Spinal cord (tissue), 10 donors: ENCODE results near the gene TTC29. TPM values are rescaled to one million over a fixed set of nuclear protein-coding genes. Genes with fewer than 3 reads are reported as not detected.
A peak's percentile ranks its signal among the peaks of the same experiment; 100 is the strongest.

Experiments used
- DNase-seq, 6 donors: peaks; one replicate each; pipeline versions ENCODE4 v3.0.0 to v3.0.0-alpha.2; 2013 to 2015; ENCODE audit warnings: low spot score in 6 of 6, low read depth in 4 of 6
- H3K27ac ChIP-seq: one replicate; pipeline ENCODE4 v1.5.1; 2013; ENCODE audit warnings: low read depth, low read length, control low read depth
- H3K27me3 ChIP-seq: one replicate; pipeline ENCODE4 v1.6.1; 2013; ENCODE audit warnings: low read length; ENCODE audit not compliant: control insufficient read depth, insufficient read depth
- H3K36me3 ChIP-seq: one replicate; pipeline ENCODE4 v1.6.1; 2013; ENCODE audit warnings: low read length; ENCODE audit not compliant: control insufficient read depth, insufficient read depth
- H3K4me1 ChIP-seq: one replicate; pipeline ENCODE4 v1.6.1; 2013; ENCODE audit warnings: low read length; ENCODE audit not compliant: control insufficient read depth, insufficient read depth
- H3K4me3 ChIP-seq: one replicate; pipeline ENCODE4 v1.5.1; 2013; ENCODE audit warnings: low read depth, low read length, control low read depth
- H3K9me3 ChIP-seq: one replicate; pipeline ENCODE4 v1.6.1; 2013; ENCODE audit warnings: low read length; ENCODE audit not compliant: control insufficient read depth, insufficient read depth
- WGBS: methylation state at CpG from one replicate; pipeline ENCODE4 v1.1.5; 2013; ENCODE audit warnings: missing lambda C conversion rate; ENCODE audit not compliant: insufficient coverage; 5-methylcytosine and 5-hydroxymethylcytosine counted together
- polyA plus RNA-seq, 2 donors: library from polyadenylated mRNA; unstranded; fragments of 120-200 nt; gene quantifications; one replicate each; pipeline ENCODE4 v1.2.1, GENCODE V29; 2013; ENCODE audit not compliant: insufficient read length in 2 of 2
- total RNA-seq, 2 donors: library from RNA; depleted of rRNA in 1 of 2; stranded (reverse); fragments of 120-200 nt in 1 of 2; fragments of >200 nt in 1 of 2; gene quantifications; one replicate each; pipeline versions ENCODE4 v1.2.3 to v1.2.4, GENCODE V29; 2013 to 2014
- donor health status: healthy.

TTC29 gene
- total and polyA plus RNA-seq, 4 donors, result 1.7 to 5.2 (median 2.8) TPM

DNA sequence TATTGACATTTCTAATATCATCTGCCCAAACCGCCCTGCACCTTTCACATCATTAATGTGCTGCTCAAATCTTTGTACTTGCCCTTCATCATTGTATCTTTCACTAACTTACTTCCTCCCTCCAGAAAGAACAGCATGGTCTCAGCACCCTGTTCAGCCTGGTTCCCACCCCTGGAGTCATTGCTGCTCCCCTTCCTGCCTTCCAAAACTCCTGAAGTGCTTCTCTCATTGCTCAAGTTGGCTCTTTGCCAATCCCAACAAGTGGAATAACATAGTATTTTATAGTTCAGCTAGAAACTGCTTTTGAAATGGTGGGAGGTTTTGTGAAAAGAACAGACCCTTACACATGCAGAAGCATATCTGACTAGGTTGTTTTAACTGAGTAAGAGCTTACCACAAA, 14.0 kb upstream of the TTC29 start:
- 100% methylated on average over 1 of the region's 1 CpG for WGBS
- DNase-seq, result peak in 2 of 6 donors; percentile 30 to 32

DNA sequence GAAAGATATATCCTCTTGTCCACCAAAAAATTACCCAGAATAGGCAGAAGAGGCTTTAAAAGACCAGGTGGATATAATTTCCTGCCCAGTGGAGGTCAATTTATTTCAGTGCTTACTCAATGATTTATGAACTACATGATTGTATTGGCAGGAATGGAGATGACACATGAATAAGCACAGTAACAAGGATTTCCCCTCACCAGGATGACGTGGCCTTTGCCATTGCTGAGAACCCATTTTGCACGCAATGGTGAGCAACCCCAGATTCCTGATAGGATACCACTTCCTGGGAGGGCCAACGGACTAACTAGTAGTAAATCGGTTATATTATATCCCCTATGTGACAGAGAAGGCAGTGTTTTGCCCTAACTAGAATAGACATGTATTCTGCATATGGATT, 11.6 kb upstream of the TTC29 start:
- H3K4me1 ChIP-seq, result no peaks in the 10 kb centered on the region
- no peaks in the 10 kb centered on the region for H3K27me3 ChIP-seq
- no peak overlapping the region for H3K4me3 ChIP-seq
- DNase-seq, result no peak
- H3K27ac ChIP-seq, result no peak overlapping the region
- no peaks in the 10 kb centered on the region for H3K9me3 ChIP-seq
- no peaks in the 10 kb centered on the region for H3K36me3 ChIP-seq
- WGBS, result 90% methylated on average over 4 of the region's 4 CpGs

More for the DNA sequence above, 14.0 kb upstream of the TTC29 start:
- H3K9me3 ChIP-seq, result no peaks in the 10 kb centered on the region
- no peaks in the 10 kb centered on the region for H3K27me3 ChIP-seq
- no peak overlapping the region for H3K27ac ChIP-seq
- no peaks in the 10 kb centered on the region for H3K4me1 ChIP-seq
- H3K4me3 ChIP-seq, result no peak overlapping the region
- no peaks in the 10 kb centered on the region for H3K36me3 ChIP-seq

DNA sequence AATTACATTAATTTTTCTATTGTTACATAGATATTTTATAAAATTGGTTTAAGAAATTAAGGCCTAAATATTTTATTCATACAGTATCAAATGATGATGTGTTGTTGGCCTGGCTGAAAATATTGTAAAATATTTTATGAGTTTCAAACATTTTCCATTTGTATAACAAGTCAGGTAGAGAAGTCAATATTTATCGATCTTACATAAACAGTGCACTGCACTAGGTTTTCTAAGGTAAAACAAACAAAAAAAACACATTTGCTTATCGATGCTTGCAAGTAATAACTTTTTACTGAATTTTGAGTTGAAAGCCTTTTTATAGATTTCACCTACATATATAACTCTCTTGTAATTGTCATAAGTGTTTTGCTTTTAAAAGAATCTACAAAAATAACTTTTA, 7.2 kb upstream of the TTC29 start:
- Histone ChIP-seq H3K27me3 (no peaks in the 10 kb centered on the region), H3K27ac (no peak overlapping the region), H3K4me3 (no peak overlapping the region), H3K36me3 (no peaks in the 10 kb centered on the region), H3K4me1 (no peaks in the 10 kb centered on the region), H3K9me3 (no peaks in the 10 kb centered on the region)
- no CpG with 5 or more reads among the region's 2 CpGs for WGBS
- DNase-seq, result no peak

DNA sequence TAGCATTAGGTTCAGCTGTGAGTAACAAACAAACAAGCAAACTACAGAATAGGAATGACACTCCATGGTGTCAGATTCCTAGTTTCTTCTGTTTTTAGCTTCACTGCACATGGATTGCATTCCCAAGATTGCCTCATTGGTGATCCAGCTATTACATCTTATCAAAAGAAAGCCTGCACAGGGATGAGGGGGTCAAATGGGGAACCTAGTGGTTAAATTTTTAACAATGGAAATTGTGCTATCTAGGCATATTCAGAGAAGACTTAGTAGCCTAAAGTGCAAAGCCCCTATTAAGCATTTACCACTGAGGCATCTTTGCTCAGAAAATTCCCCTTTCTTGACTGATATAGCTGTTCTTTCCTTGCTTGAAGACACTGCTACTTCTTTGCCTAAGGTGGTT, 3.9 kb upstream of the TTC29 start:
- Histone ChIP-seq H3K27me3 (no peaks in the 10 kb centered on the region), H3K9me3 (no peaks in the 10 kb centered on the region), H3K4me3 (no peak overlapping the region), H3K36me3 (no peaks in the 10 kb centered on the region), H3K4me1 (no peaks in the 10 kb centered on the region), H3K27ac (no peak overlapping the region)
- DNase-seq, result no peak

DNA sequence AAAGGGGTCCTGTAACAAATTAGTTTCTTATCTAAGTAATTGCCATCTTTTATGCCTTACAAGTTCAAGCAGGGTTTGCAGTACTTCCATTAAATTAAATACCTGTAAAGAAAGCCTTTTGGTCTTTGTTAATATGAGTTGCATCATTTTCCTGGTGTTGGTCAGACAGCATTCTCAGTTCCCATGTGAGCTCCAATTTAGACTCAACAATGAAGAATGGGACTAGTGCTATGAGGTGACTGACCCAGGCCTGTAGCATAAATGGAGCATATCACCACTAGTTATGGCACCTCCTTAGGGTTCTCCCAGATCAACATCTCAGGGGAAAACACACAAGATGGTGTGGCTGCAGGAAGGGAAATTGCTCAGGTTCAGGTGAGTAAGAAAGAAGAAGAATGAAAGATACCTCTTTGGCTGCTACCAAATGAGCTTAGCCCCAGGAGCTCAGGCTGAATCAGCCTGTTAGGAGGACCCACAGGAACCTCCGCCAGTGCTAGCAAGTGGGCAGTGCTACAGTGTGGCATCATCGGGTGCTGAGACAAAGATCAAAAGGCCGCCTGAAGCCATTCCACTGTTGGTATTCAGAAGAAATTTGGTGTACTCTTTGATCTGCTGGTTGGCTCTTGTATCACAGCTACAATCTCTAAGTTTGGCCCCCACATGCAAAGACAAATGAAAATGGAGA, 1.8 kb downstream of the TTC29 start:
- H3K4me3 ChIP-seq, result no peak overlapping the region
- no peaks in the 10 kb centered on the region for H3K27me3 ChIP-seq
- H3K4me1 ChIP-seq, result no peaks in the 10 kb centered on the region
- no peaks in the 10 kb centered on the region for H3K36me3 ChIP-seq
- no peak overlapping the region for H3K27ac ChIP-seq
- WGBS, result 56% methylated on average over 3 of the region's 3 CpGs
- DNase-seq, result no peak
- no peaks in the 10 kb centered on the region for H3K9me3 ChIP-seq

DNA sequence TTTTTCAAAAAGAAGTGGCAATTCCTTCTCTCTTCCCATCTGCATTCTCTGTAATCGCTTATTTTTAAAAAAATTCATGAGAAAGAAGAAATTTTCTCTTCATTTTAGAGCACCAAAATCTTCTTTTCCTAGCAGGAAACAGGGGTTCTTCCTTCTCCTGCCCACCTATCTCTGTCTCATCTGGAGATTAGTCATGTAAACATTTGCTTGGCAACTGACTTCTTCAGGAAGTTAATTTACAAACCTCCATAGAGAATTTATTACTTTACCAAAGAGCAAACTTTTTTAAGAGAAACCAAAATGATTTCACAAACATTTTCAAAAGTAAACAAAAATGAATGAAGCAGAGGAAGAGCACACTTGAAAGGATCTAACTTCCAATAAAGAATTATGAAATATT, 13.5 kb downstream of the TTC29 start:
- WGBS, result no CpG with 5 or more reads among the region's 1 CpG
- Histone ChIP-seq H3K4me3 (no peak overlapping the region), H3K9me3 (no peaks in the 10 kb centered on the region), H3K4me1 (no peaks in the 10 kb centered on the region), H3K36me3 (no peaks in the 10 kb centered on the region), H3K27ac (no peak overlapping the region), H3K27me3 (no peaks in the 10 kb centered on the region)
- no peak for DNase-seq

DNA sequence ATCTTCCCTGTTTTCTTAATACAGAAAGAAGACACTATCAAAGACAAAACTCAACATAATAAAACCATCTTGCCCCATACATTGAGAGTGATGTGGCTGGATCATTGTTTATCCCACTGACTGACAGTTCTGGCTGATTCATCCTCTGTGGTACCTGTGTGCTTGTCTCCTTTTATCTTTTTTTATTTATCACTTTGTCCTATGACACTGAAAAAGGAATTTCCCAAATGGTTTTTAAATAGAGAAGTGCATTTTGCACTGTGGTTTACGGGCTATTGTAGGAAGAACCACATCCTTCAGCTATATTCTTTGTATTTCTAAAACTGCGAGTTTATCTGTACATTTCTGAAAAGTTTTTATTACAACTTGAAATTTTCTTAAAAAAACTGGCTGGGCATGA, 15.0 kb downstream of the TTC29 start:
- Histone ChIP-seq H3K27me3 (no peaks in the 10 kb centered on the region), H3K9me3 (no peaks in the 10 kb centered on the region), H3K36me3 (no peaks in the 10 kb centered on the region), H3K4me1 (no peaks in the 10 kb centered on the region), H3K27ac (no peak overlapping the region), H3K4me3 (no peak overlapping the region)
- no CpG with 5 or more reads among the region's 2 CpGs for WGBS
- no peak for DNase-seq

DNA sequence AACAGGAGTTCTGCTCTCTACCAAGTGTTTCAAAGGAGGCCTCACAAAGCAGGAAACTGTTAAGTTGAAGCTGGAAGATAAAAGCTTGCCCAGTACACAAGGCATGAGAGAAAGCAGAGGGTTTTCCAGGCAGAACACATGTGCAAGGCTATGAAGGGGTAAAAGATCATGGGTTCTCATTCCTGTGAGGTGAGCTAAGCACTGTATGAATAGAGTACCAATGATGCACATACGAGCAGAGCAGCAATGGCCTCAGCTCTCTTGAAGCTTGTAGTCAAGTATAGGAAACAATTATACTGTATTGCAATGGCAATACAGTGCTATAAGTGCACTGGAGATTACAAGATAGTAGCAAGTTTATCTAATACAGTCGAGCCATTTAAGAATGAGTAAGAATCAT, 18.0 kb downstream of the TTC29 start:
- H3K4me3 ChIP-seq, result no peak overlapping the region
- no peaks in the 10 kb centered on the region for H3K4me1 ChIP-seq
- no peak overlapping the region for H3K27ac ChIP-seq
- H3K27me3 ChIP-seq, result no peaks in the 10 kb centered on the region
- DNase-seq, result no peak
- no peaks in the 10 kb centered on the region for H3K36me3 ChIP-seq
- H3K9me3 ChIP-seq, result no peaks in the 10 kb centered on the region
- no CpG with 5 or more reads among the region's 2 CpGs for WGBS

DNA sequence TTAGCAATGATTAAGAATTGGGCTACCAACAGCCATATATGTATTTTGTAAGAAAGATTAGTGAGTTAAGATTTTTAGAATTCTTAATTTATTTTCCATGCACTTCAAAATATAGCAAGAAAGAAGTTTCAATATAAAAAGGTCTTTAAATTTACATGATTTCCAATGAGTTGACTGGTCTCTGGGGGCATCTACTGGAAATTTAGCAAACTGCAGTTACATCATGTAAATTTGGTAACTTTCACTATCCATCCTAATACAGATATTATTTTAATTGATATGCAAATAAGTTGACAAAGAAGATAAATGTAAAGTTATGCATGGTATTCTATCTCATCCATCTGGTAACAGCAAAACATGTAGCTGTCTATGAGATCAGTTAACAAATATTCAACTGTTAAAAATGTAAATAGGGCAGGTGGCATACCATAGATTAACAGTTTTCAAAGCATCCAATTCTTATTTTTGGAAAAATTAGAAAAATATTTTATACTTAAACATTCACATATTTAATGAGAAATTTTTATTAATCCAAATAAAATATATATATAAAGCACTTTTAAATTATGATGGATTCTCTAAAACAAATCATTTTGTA, 29.1 kb downstream of the TTC29 start:
- H3K27me3 ChIP-seq, result no peaks in the 10 kb centered on the region
- no peaks in the 10 kb centered on the region for H3K36me3 ChIP-seq
- DNase-seq, result peak; percentile 7 to 83 (median 37)
- no peak overlapping the region for H3K4me3 ChIP-seq
- H3K9me3 ChIP-seq, result no peaks in the 10 kb centered on the region
- H3K27ac ChIP-seq, result no peak overlapping the region
- H3K4me1 ChIP-seq, result no peaks in the 10 kb centered on the region

DNA sequence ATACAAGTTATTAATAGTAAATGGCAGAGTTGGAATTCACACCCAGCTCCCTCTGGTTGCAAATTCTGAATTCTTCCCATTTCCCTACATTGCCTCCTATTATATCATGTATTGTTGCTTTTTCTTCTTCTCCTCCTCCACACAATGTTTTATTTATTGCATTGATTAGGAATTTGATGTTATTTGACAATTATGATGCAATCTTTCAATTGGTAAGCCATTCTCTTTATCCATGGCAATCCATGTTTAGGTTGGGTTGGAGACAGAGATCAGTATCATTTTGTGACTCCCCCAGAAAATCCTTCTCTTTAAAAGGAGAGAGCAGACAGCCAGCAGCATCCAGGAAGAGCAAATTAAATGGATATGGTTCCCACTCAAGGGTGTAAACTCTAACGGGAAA, 30.5 kb downstream of the TTC29 start:
- H3K36me3 ChIP-seq, result no peaks in the 10 kb centered on the region
- H3K27ac ChIP-seq, result no peak overlapping the region
- H3K4me1 ChIP-seq, result no peaks in the 10 kb centered on the region
- H3K9me3 ChIP-seq, result no peaks in the 10 kb centered on the region
- no peak overlapping the region for H3K4me3 ChIP-seq
- no peaks in the 10 kb centered on the region for H3K27me3 ChIP-seq
- no CpG with 5 or more reads among the region's 1 CpG for WGBS
- no peak for DNase-seq
